H9 (cell line): ENCODE data around the gene ZNF546. TPM values are rescaled to one million over a fixed set of nuclear protein-coding genes. Genes with fewer than 3 reads are reported as not detected.

ENCODE experiments used
- DNase-seq: peaks from one replicate; pipeline ENCODE4 v3.0.0-alpha.2; 2017
- H2AFZ ChIP-seq: one replicate; pipeline ENCODE4 v1.6.1; 2013; ENCODE audit warnings: mild to moderate bottlenecking, low read length, control low read depth, moderate library complexity
- H2AK5ac ChIP-seq: 2 replicates; pipeline ENCODE4 v1.6.1; 2013; ENCODE audit warnings: low read length, control low read depth, mixed read lengths; ENCODE audit not compliant: insufficient read length
- H2BK120ac ChIP-seq: one replicate; pipeline ENCODE4 v1.6.1; 2013; ENCODE audit warnings: low read depth, mild to moderate bottlenecking, low read length, control low read depth, inconsistent platforms; ENCODE audit not compliant: poor library complexity, severe bottlenecking
- H2BK12ac ChIP-seq: 2 replicates; pipeline ENCODE4 v1.6.1; 2013; ENCODE audit warnings: low read length, control low read depth, mixed read lengths, low read depth; ENCODE audit not compliant: insufficient read length
- H2BK15ac ChIP-seq: 2 replicates; pipeline ENCODE4 v1.6.1; 2013; ENCODE audit warnings: low read depth, low read length, control low read depth
- H2BK20ac ChIP-seq: one replicate; pipeline ENCODE4 v1.6.1; 2013; ENCODE audit warnings: low read depth, mild to moderate bottlenecking, low read length, control low read depth, inconsistent platforms; ENCODE audit not compliant: poor library complexity, severe bottlenecking
- H2BK5ac ChIP-seq: 2 replicates; pipeline ENCODE4 v1.6.1; 2013; ENCODE audit warnings: low read length, control low read depth, mixed read lengths; ENCODE audit not compliant: insufficient read length
- H3K14ac ChIP-seq: 2 replicates; pipeline ENCODE4 v1.6.1; 2013; ENCODE audit warnings: low read length, control low read depth; ENCODE audit not compliant: insufficient read depth
- H3K18ac ChIP-seq: 2 replicates; pipeline ENCODE4 v1.6.1; 2013; ENCODE audit warnings: low read depth, mild to moderate bottlenecking, mixed read lengths, low read length, control low read depth; ENCODE audit not compliant: insufficient read length
- H3K23ac ChIP-seq: 2 replicates; pipeline ENCODE4 v1.6.1; 2013; ENCODE audit warnings: low read length, control low read depth, mixed read lengths, low read depth; ENCODE audit not compliant: insufficient read length
- H3K23me2 ChIP-seq: 2 replicates; pipeline ENCODE4 v1.6.1; 2013; ENCODE audit warnings: low read depth, mild to moderate bottlenecking, mixed read lengths, low read length, control low read depth; ENCODE audit not compliant: insufficient read length, poor library complexity, severe bottlenecking
- H3K27ac ChIP-seq: 2 replicates; pipeline ENCODE4 v1.5.1; 2013; ENCODE audit warnings: low read length, control low read depth, mixed read lengths, low read depth; ENCODE audit not compliant: insufficient read length
- H3K27me3 ChIP-seq: 2 replicates; pipeline ENCODE4 v1.6.1; 2013; ENCODE audit warnings: low read length, control low read depth, inconsistent platforms; ENCODE audit not compliant: insufficient read depth
- H3K4ac ChIP-seq: 2 replicates; pipeline ENCODE4 v1.6.1; 2013; ENCODE audit warnings: low read depth, mild to moderate bottlenecking, control low read depth, inconsistent platforms, low read length, moderate library complexity
- H3K4me1 ChIP-seq: 2 replicates; pipeline ENCODE4 v1.6.1; 2013; ENCODE audit warnings: low read length, control low read depth, inconsistent platforms; ENCODE audit not compliant: insufficient read depth
- H3K4me2 ChIP-seq: 2 replicates; pipeline ENCODE4 v1.6.1; 2013; ENCODE audit warnings: low read length, control low read depth, mixed read lengths; ENCODE audit not compliant: insufficient read length, insufficient read depth
- H3K56ac ChIP-seq: 2 replicates; pipeline ENCODE4 v1.6.1; 2013; ENCODE audit warnings: low read depth, mild to moderate bottlenecking, mixed read lengths, low read length, control low read depth; ENCODE audit not compliant: insufficient read length
- H3K79me1 ChIP-seq: 2 replicates; pipeline ENCODE4 v1.6.1; 2013; ENCODE audit warnings: low read depth, mild to moderate bottlenecking, moderate library complexity, low read length, control low read depth, inconsistent platforms; ENCODE audit not compliant: insufficient read depth, poor library complexity, severe bottlenecking
- H3K79me2 ChIP-seq: 2 replicates; pipeline ENCODE4 v1.6.1; 2013; ENCODE audit warnings: low read length, control low read depth, inconsistent platforms; ENCODE audit not compliant: insufficient read depth
- H3K9ac ChIP-seq: 2 replicates; pipeline ENCODE4 v1.6.1; 2013; ENCODE audit warnings: low read length, control low read depth, mixed read lengths; ENCODE audit not compliant: insufficient read length; ENCODE audit errors: extremely low read depth
- H3K9me3 ChIP-seq: one replicate; pipeline ENCODE4 v1.6.1; 2013; ENCODE audit warnings: low read depth, low read length, inconsistent platforms; ENCODE audit not compliant: control insufficient read depth
- H3T11ph ChIP-seq: one replicate; pipeline ENCODE4 v1.6.1; 2013; ENCODE audit warnings: mild to moderate bottlenecking, low read length, control low read depth, inconsistent platforms
- H4K20me1 ChIP-seq: one replicate; pipeline ENCODE4 v1.6.1; 2013; ENCODE audit not compliant: control insufficient read depth, insufficient read length, insufficient read depth
- H4K5ac ChIP-seq: 2 replicates; pipeline ENCODE4 v1.6.1; 2013; ENCODE audit warnings: low read depth, mild to moderate bottlenecking, mixed read lengths, low read length, control low read depth; ENCODE audit not compliant: insufficient read length
- H4K8ac ChIP-seq: replicated peaks from 2 replicates; pipeline ENCODE4 v1.6.1; 2013; ENCODE audit warnings: low read length, control low read depth, mixed read lengths, low read depth; ENCODE audit not compliant: insufficient read length
- H4K91ac ChIP-seq: 2 replicates; pipeline ENCODE4 v1.6.1; 2013; ENCODE audit warnings: low read depth, mild to moderate bottlenecking, moderate library complexity, mixed read lengths, low read length, control low read depth; ENCODE audit not compliant: insufficient read length
- H3K27ac Mint-ChIP-seq, 3 experiments: 2 replicates in 2 of 3; 3 replicates in 1 of 3; pipeline ENCODE4 v1.8.0; 2020 to 2021; ENCODE audit warnings: mixed read lengths in 3 of 3, mild to moderate bottlenecking in 1 of 3, moderate library complexity in 1 of 3
- H3K27me3 Mint-ChIP-seq: 2 replicates; pipeline ENCODE4 v1.8.0; 2021; ENCODE audit warnings: low read depth, mild to moderate bottlenecking, moderate library complexity, mixed read lengths
- H3K36me3 Mint-ChIP-seq, 3 experiments: 2 replicates in 2 of 3; 3 replicates in 1 of 3; pipeline ENCODE4 v1.8.0; 2020 to 2021; ENCODE audit warnings: low read depth in 3 of 3, mixed read lengths in 3 of 3; ENCODE audit not compliant: insufficient read depth in 1 of 3
- H3K4me1 Mint-ChIP-seq, 2 experiments: 2 replicates each; pipeline ENCODE4 v1.8.0; 2020; ENCODE audit warnings: mixed read lengths in 2 of 2
- H3K4me3 Mint-ChIP-seq, 2 experiments: 2 replicates in 1 of 2; 3 replicates in 1 of 2; pipeline ENCODE4 v1.8.0; 2020 to 2021; ENCODE audit warnings: mild to moderate bottlenecking in 2 of 2, mixed read lengths in 2 of 2, moderate library complexity in 1 of 2
- H3K9me3 Mint-ChIP-seq, 2 experiments: 2 replicates in 1 of 2; 3 replicates in 1 of 2; pipeline ENCODE4 v1.8.0; 2020; ENCODE audit warnings: mild to moderate bottlenecking in 2 of 2, mixed read lengths in 2 of 2, moderate library complexity in 1 of 2
- CTCF ChIP-seq: fragments of 200-600 bp; sonication (generic); conservative IDR thresholded peaks from 3 replicates; pipeline ENCODE4 v1.8.0; 2021; ENCODE audit warnings: antibody characterized with exemption, mild to moderate bottlenecking
- WGBS: extraction: QIAGEN DNeasy Blood & Tissue Kit; methylation state at CpG from one replicate; pipeline ENCODE4 v1.1.7; 2013; ENCODE audit warnings: missing lambda C conversion rate, low lambda C conversion rate, mixed read lengths; ENCODE audit not compliant: insufficient read length; ENCODE audit errors: extremely low coverage; 5-methylcytosine and 5-hydroxymethylcytosine counted together
- total RNA-seq: library from RNA; stranded (reverse); gene quantifications from 2 replicates; pipeline ENCODE4 v1.2.1, GENCODE V29; 2021

ZNF546 gene
- total RNA-seq, 1 experiment from 2014 or later, result 1.7 TPM

- peaks cover 52 to 71% (median 71%) of the 10 kb centered on the region in 3 experiments for H3K36me3 Mint-ChIP-seq
- no peak overlapping the region for H2BK120ac ChIP-seq
- no peak overlapping the region for H2BK15ac ChIP-seq
- H2BK12ac ChIP-seq, result no peak overlapping the region
- no peaks in the 10 kb centered on the region for H3K23me2 ChIP-seq
- H3K9ac ChIP-seq, result no peak overlapping the region
- no peak overlapping the region for H2AK5ac ChIP-seq
- no peaks in the 10 kb centered on the region for H3K4me1 Mint-ChIP-seq
- DNase-seq, result no peak
- no peak for TF ChIP-seq CTCF
- H3K79me2 ChIP-seq, result no peaks in the 10 kb centered on the region; the same call in 1 of the 2 replicates
- H3K4me2 ChIP-seq, result no peak overlapping the region
- H2BK20ac ChIP-seq, result no peak overlapping the region
- no peak overlapping the region for H3K23ac ChIP-seq
- no peak overlapping the region for H3K18ac ChIP-seq
- H3K56ac ChIP-seq, result no peak overlapping the region
- no peak overlapping the region for H3K4me3 Mint-ChIP-seq
- H3K27me3 Mint-ChIP-seq, result no peaks in the 10 kb centered on the region
- no peak overlapping the region for H3K27ac Mint-ChIP-seq
- no peaks in the 10 kb centered on the region for H4K20me1 ChIP-seq
- H3K27ac ChIP-seq, result no peak overlapping the region
- no peaks in the 10 kb centered on the region for H3K4me1 ChIP-seq
- H3K4ac ChIP-seq, result no peak overlapping the region
- H2BK5ac ChIP-seq, result no peak overlapping the region
- peaks cover 3% of the 10 kb centered on the region for H3K79me1 ChIP-seq
- H3K14ac ChIP-seq, result no peak overlapping the region
- H2AFZ ChIP-seq, result no peak overlapping the region
- no peak overlapping the region for H4K91ac ChIP-seq
- H3T11ph ChIP-seq, result no peak overlapping the region
- H3K27me3 ChIP-seq, result no peaks in the 10 kb centered on the region
- no peak overlapping the region for H4K5ac ChIP-seq
- no peaks in the 10 kb centered on the region for H3K9me3 ChIP-seq
- peaks cover 31 to 37% of the 10 kb centered on the region in 2 experiments for H3K9me3 Mint-ChIP-seq
- WGBS, result no CpG with 5 or more reads among the region's 1 CpG
- no peak overlapping the region for H4K8ac ChIP-seq
These were observed 14.0 kb upstream of the ZNF546 start for GRCh38 chr19:39982883-39983282.
